Lung (tissue), 12 donors: ENCODE results near the gene NR6A1. TPM values are rescaled to one million over a fixed set of nuclear protein-coding genes. Genes with fewer than 3 reads are reported as not detected.

Source experiments
- ATAC-seq: fragments of 200-7000 bp; cut with Tn5 transposase; one replicate; pipeline ENCODE4 v1.9.1; 2020; ENCODE audit warnings: moderate number of reproducible peaks; ENCODE audit not compliant: insufficient read depth, low FRiP score
- DNase-seq, 3 donors: peaks; one replicate each; pipeline ENCODE4 v3.0.0-alpha.2; 2013 to 2017
- H3K27ac ChIP-seq, 2 donors: one replicate each; pipeline ENCODE4 v1.5.1; 2013; ENCODE audit warnings: mild to moderate bottlenecking in 2 of 2, moderate library complexity in 2 of 2, control low read depth in 1 of 2, inconsistent platforms in 1 of 2, low read depth in 1 of 2, low read length in 1 of 2
- H3K27me3 ChIP-seq, 3 donors: one replicate each; pipeline ENCODE4 v1.5.1; 2013; ENCODE audit warnings: low read length in 2 of 3; ENCODE audit not compliant: control insufficient read depth in 3 of 3, insufficient read depth in 3 of 3
- H3K36me3 ChIP-seq, 4 donors: one replicate each; pipeline ENCODE4 v1.5.1; 2013; ENCODE audit warnings: low read length in 4 of 4, mild to moderate bottlenecking in 1 of 4, moderate library complexity in 1 of 4; ENCODE audit not compliant: control insufficient read depth in 4 of 4, insufficient read depth in 4 of 4
- H3K4me1 ChIP-seq, 5 donors: one replicate each; pipeline ENCODE4 v1.5.1; 2013; ENCODE audit warnings: low read length in 5 of 5, mild to moderate bottlenecking in 2 of 5, moderate library complexity in 1 of 5; ENCODE audit not compliant: control insufficient read depth in 5 of 5, insufficient read depth in 5 of 5
- H3K4me3 ChIP-seq: one replicate; pipeline ENCODE4 v1.5.1; 2013; ENCODE audit warnings: mild to moderate bottlenecking, control low read depth, moderate library complexity
- H3K9ac ChIP-seq, 2 donors: one replicate each; pipeline ENCODE4 v1.5.1; 2013; ENCODE audit warnings: low read length in 2 of 2, control low read depth in 1 of 2; ENCODE audit not compliant: insufficient read depth in 1 of 2
- H3K9me3 ChIP-seq, 4 donors: one replicate each; pipeline ENCODE4 v1.5.1; 2013; ENCODE audit warnings: low read length in 3 of 4, mild to moderate bottlenecking in 1 of 4, moderate library complexity in 1 of 4; ENCODE audit not compliant: control insufficient read depth in 4 of 4, insufficient read depth in 3 of 4
- WGBS, 2 donors: extraction: QIAGEN DNeasy Blood & Tissue Kit; methylation state at CpG; one replicate each; pipeline ENCODE4 v1.1.7; 2013; 5-methylcytosine and 5-hydroxymethylcytosine counted together
- polyA plus RNA-seq, 2 donors: library from polyadenylated mRNA; stranded (reverse); fragments of 200-250 nt; gene quantifications; one replicate each; pipeline ENCODE4 v1.2.1, GENCODE V29; 2013
- total RNA-seq, 2 donors: library from RNA; depleted of rRNA in 1 of 2; stranded (reverse); fragments of >200 nt in 1 of 2; gene quantifications; one replicate each; pipeline ENCODE4 v1.2.1, GENCODE V29; 2014 to 2021
- TF ChIP-seq, protein P1 (sequence below): IDR thresholded peaks from 2 replicates; pipeline ENCODE4 v1.5.1; 2012; ENCODE audit warnings: mild to moderate bottlenecking; ENCODE audit errors: control extremely low read depth, extremely low read depth
- donor health status: control.
- donor health status: control.
- donor health status: Bipolar disorder and iron deficiency.
- donor health status: healthy.
- donor health status: DM: yes; HTN: yes; CAD: no.

NR6A1 gene
- total and polyA plus RNA-seq, 4 donors: 0.94 to 4.0 (median 2.4) TPM

DNA sequence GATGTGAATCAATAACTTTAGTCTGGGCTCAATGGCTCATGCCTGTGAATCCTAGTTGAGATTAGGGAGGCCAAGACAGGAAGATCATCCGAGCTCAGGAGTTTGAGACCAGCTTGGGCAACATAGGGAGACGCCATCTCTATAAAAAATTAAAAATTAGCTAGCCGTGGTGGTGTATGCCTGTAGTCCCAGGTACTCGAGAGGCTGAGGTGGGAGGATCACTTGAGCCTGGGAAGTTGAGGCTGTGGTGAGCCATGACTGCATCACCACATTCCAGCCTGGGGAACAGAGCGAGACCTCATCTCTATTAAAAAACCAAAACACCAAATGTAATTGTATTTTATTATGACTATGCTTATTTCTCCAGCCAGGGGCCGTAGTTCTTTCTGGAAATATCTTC lies 194.4 kb downstream of the NR6A1 start:
- WGBS, 2 donors: 92 to 97% methylated on average over 6 of the region's 6 CpGs
- Histone ChIP-seq H3K4me1 (no peaks in the 10 kb centered on the region), H3K36me3 (no peaks in the 10 kb centered on the region), H3K9ac (no peak overlapping the region), H3K27ac (no peak overlapping the region), H3K9me3 (no peaks in the 10 kb centered on the region), H3K4me3 (no peak overlapping the region), H3K27me3 (no peaks in the 10 kb centered on the region)
- ATAC-seq: no peak
- no peak for DNase-seq
- TF ChIP-seq, protein P1, sequence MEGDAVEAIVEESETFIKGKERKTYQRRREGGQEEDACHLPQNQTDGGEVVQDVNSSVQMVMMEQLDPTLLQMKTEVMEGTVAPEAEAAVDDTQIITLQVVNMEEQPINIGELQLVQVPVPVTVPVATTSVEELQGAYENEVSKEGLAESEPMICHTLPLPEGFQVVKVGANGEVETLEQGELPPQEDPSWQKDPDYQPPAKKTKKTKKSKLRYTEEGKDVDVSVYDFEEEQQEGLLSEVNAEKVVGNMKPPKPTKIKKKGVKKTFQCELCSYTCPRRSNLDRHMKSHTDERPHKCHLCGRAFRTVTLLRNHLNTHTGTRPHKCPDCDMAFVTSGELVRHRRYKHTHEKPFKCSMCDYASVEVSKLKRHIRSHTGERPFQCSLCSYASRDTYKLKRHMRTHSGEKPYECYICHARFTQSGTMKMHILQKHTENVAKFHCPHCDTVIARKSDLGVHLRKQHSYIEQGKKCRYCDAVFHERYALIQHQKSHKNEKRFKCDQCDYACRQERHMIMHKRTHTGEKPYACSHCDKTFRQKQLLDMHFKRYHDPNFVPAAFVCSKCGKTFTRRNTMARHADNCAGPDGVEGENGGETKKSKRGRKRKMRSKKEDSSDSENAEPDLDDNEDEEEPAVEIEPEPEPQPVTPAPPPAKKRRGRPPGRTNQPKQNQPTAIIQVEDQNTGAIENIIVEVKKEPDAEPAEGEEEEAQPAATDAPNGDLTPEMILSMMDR: no peak

DNA sequence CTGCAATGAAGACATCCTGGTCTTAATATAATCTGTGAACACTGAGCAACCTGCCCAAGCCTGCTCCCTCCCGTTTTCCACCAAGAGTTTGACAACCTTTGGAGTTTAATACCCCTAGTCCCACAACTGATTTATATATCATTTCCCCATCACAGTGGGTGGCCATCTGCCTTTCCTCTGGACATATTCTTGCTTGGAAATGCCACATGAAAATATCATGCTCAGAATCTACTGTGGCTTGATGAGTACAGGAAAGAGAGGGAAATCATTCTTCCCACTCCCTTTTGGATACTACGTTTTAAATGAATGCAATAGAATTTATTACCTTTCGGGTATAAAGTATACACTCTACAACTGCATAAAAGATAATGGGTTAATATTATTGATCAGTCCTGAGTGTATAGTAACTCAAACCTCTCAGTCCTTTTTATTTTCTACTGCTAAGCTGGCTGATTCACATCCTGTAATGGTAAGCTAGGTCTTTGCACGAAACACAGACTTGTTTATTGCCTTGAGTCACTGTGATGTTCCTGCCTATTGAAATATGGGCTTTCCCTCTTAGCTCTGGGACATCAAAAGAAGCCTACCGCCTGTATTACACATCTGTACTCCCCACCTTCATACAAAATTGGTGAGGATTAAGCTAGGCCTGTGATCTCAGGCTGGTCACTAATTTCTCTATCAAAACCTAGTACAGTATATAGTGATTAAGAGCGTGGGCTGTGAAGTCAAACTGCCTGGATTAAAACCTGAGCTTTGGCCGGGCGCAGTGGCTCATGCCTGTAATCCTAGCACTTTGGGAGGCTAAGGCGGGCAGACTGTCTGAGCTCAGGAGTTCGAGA lies 196.4 kb downstream of the NR6A1 start:
- H3K4me3 ChIP-seq: no peak overlapping the region
- no peak for DNase-seq
- H3K4me1 ChIP-seq: no peaks in the 10 kb centered on the region

DNA sequence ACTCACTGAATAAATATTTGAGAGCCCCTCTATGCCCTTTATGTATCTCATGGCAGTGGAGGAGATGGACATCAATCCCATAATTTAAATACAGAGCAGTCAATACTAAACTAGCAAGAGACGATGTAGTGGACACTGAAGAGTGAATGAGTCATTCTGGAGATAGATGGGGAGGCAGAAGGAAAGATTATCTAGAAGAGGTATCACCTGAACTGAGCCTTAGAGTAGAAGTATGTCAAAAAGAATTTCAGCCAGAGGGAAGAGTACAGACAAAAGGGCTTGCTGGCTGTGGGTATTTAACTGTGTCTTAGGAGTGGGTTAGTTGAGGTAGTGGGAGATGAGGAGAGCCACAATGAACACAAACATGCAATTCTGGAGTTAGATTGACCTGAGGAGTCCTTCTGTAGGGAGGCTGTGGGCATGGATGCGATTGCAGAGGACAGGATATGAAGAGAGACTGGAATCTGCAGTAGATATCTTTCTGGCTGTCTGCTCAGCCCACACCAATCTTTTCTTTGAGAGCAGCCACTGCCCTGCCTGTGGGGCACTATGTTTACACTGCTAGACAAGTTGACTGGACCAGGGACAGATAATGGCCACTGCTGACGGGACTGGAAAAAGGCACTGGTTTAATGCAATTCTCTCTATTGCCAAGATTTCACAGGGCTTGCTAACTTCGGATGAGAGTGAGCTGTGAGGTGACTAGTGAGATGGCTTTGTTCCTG lies 200.0 kb downstream of the NR6A1 start:
- no peaks in the 10 kb centered on the region for H3K36me3 ChIP-seq
- 85 to 92% methylated on average over 4 of the region's 4 CpGs for WGBS, 2 donors
- no peaks in the 10 kb centered on the region for H3K27me3 ChIP-seq
- H3K9me3 ChIP-seq: no peaks in the 10 kb centered on the region
- ATAC-seq (no peak), DNase-seq (no peak)
- peaks cover 0 to 5% (median 0%) of the 10 kb centered on the region in 5 donors for H3K4me1 ChIP-seq
- H3K9ac ChIP-seq: no peak overlapping the region
- H3K27ac ChIP-seq: no peak overlapping the region
- no peak overlapping the region for H3K4me3 ChIP-seq
- TF ChIP-seq, protein P1: no peak

More for the DNA sequence above, 196.4 kb downstream of the NR6A1 start:
- no peak overlapping the region for H3K9ac ChIP-seq
- H3K27me3 ChIP-seq: no peaks in the 10 kb centered on the region
- H3K9me3 ChIP-seq: no peaks in the 10 kb centered on the region
- WGBS, 2 donors: 83 to 91% methylated on average over 10 of the region's 10 CpGs
- no peak overlapping the region for H3K27ac ChIP-seq
- H3K36me3 ChIP-seq: no peaks in the 10 kb centered on the region
- no peak for ATAC-seq
- TF ChIP-seq, protein P1: no peak
